HUES48 (cell line): ENCODE data around the gene HOXB5.
A peak's percentile ranks its signal among the peaks of the same experiment; 100 is the strongest.

ENCODE experiments used
- H3K27ac ChIP-seq: one replicate; pipeline ENCODE4 v1.7.0; 2013; ENCODE audit warnings: low read depth, low read length, inconsistent platforms
- H3K27me3 ChIP-seq: 2 replicates; pipeline ENCODE4 v1.6.1; 2013; ENCODE audit warnings: mild to moderate bottlenecking, low read length; ENCODE audit not compliant: control insufficient read depth, insufficient read depth
- H3K36me3 ChIP-seq: 2 replicates; pipeline ENCODE4 v1.6.1; 2013; ENCODE audit warnings: low read length; ENCODE audit not compliant: control insufficient read depth, insufficient read depth
- H3K4me1 ChIP-seq: 2 replicates; pipeline ENCODE4 v1.6.1; 2013; ENCODE audit warnings: mild to moderate bottlenecking, low read length; ENCODE audit not compliant: control insufficient read depth, insufficient read depth
- H3K4me3 ChIP-seq: 2 replicates; pipeline ENCODE4 v1.5.1; 2013; ENCODE audit warnings: mild to moderate bottlenecking, low read depth, low read length
- H3K9ac ChIP-seq: 2 replicates; pipeline ENCODE4 v1.6.1; 2013; ENCODE audit warnings: mild to moderate bottlenecking, low read depth, low read length, moderate library complexity
- H3K9me3 ChIP-seq: 2 replicates; pipeline ENCODE4 v1.6.1; 2013; ENCODE audit warnings: low read length; ENCODE audit not compliant: control insufficient read depth, insufficient read depth

The HOXB5 gene

DNA sequence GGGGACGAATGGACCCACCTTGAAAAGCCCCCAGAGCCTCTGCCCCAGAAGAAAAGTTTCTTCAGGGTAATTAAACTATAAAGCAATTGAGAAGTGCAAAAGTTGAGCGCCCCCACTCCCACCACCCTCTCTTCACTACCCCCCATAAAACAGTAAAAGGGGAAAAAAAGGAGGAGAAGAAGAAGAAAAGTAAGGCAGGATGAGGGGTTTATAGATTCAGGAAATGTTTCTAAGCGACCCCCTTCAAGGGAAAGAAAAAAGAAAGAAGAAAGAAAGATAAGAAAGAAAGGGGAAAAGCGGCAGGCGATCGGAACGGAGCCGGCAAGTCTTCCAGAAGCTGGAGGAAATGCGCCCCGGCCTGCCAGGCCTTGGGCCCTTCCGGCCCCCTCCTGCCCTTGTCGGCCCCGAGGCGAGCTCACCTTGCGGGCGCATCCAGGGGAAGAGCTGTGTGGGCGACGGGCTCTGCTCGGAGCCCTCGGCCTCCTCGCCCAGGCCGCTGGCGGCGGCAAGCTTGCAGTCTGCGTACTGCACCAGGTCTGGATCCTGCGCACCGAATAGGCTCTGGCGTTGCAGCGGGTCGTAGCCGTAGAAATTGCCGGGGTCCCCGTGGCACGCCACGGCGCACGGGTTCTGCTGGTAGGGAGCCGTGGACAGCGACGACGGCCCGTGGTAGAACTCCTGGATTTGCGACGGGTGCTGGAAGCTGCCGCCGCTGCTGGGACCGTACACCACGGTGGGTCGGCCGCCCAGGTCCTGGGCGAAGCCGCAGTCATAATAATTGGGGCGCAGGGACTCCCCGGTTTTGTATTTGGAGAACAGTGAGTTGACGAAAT, 20.5 kb upstream of the HOXB5 start:
- no peak overlapping the region for H3K27ac ChIP-seq
- no peak overlapping the region for H3K9ac ChIP-seq

GRCh38 chr17:48612854-48613691, 19.5 kb upstream of the HOXB5 start:
- H3K27ac ChIP-seq: no peak overlapping the region
- H3K9me3 ChIP-seq: no peaks in the 10 kb centered on the region
- peaks cover 7% of the 10 kb centered on the region; the same call in 1 of the 2 replicates for H3K4me1 ChIP-seq
- no peak overlapping the region for H3K9ac ChIP-seq
- peaks cover 100% of the 10 kb centered on the region for H3K27me3 ChIP-seq
- no peak overlapping the region for H3K4me3 ChIP-seq
- no peaks in the 10 kb centered on the region for H3K36me3 ChIP-seq

More for the DNA sequence above, 20.5 kb upstream of the HOXB5 start:
- H3K9me3 ChIP-seq: no peaks in the 10 kb centered on the region
- no peak overlapping the region for H3K4me3 ChIP-seq
- H3K27me3 ChIP-seq: peaks cover 100% of the 10 kb centered on the region
- no peaks in the 10 kb centered on the region for H3K36me3 ChIP-seq
- H3K4me1 ChIP-seq: peaks cover 7% of the 10 kb centered on the region; the same call in 1 of the 2 replicates

GRCh38 chr17:48612456-48612853, 18.9 kb upstream of the HOXB5 start:
- no peak overlapping the region for H3K27ac ChIP-seq
- peaks cover 7% of the 10 kb centered on the region; the same call in 1 of the 2 replicates for H3K4me1 ChIP-seq
- no peak overlapping the region for H3K4me3 ChIP-seq
- peaks cover 100% of the 10 kb centered on the region for H3K27me3 ChIP-seq
- H3K9ac ChIP-seq: no peak overlapping the region
- H3K9me3 ChIP-seq: no peaks in the 10 kb centered on the region
- no peaks in the 10 kb centered on the region for H3K36me3 ChIP-seq

GRCh38 chr17:48611681-48612455, 18.3 kb upstream of the HOXB5 start:
- peaks cover 7% of the 10 kb centered on the region; the same call in 1 of the 2 replicates for H3K4me1 ChIP-seq
- H3K9ac ChIP-seq: no peak overlapping the region
- H3K36me3 ChIP-seq: no peaks in the 10 kb centered on the region
- H3K27ac ChIP-seq: no peak overlapping the region
- H3K27me3 ChIP-seq: peaks cover 100% of the 10 kb centered on the region
- no peaks in the 10 kb centered on the region for H3K9me3 ChIP-seq
- no peak overlapping the region for H3K4me3 ChIP-seq

DNA sequence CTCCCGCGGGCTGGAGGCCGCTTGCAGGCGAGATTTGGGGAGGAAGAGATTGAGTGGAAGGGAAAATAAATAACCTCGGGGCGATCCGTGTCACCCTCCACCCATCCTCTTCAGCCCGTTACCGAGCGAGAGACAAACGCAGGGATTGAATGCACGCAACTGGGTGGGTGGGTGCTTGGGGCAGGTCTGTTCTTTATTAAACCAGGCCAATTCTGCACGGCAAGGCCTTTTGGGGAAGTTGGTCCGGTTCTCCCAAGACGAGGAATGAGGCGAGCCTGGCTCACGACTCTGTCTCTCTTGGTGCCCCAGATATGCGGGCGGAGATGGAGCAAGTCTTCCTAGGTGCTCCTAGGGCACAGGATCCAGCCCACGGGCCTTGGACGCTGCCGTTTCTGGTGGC, 17.6 kb upstream of the HOXB5 start:
- Histone ChIP-seq H3K27ac (no peak overlapping the region), H3K27me3 (peaks cover 100% of the 10 kb centered on the region), H3K9ac (no peak overlapping the region), H3K4me1 (peaks cover 7% of the 10 kb centered on the region; the same call in 1 of the 2 replicates), H3K36me3 (no peaks in the 10 kb centered on the region), H3K9me3 (no peaks in the 10 kb centered on the region), H3K4me3 (0 out of 2 replicates have a peak overlapping the region, but pooled peaks have one; percentile 51)

DNA sequence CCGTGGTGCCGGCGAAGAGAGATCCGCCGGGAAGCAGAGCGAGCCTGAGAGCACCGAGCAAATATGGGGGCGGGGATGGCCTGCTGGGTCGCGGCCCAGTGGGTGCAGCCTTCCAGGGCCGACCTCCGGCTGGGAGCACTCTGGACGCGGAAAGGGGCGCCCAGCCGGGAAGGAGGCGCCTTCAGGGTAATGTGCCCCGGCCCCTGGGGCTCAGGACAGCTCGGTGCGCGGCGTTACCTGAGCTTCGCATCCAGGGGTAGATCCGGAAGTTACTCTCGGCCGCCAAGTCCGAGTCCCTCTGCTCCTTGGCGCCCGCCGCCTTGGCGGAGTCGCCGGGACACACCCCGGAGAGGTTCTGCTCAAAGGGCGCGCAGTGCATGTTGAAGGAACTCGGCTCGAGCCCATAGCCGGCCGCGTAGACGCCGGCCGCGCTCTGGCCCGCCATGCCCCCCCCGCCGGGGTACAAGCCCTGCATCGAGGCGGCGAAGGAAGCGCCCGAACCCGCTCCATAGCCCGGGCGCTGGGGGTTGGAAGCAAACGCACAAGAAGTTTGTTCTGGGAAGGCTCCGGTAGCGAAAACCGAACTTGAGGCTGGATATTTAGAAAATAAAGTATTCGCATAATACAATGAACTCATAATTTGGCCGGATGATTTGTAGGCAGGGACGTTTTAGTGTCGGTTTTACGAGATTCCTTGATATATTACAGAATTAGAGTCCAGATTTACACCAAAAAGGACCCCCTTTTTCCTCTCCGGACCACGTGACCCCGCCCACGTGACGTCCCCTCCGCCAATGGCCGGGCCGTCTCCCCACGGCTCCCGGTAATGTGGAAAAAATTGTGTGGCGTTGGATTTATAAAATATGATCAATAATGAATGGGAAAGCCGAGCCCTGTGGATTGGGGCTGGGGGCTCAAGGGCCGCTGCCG, 17.0 kb upstream of the HOXB5 start, which contains the start of gene HOXB7:
HOXB7 (minus strand) TSS at position 736 of the 930 bp plus-strand sequence; CDS start at position 637, 99 bp downstream.
- Histone ChIP-seq H3K4me1 (peaks cover 7% of the 10 kb centered on the region; the same call in 1 of the 2 replicates), H3K27ac (no peak within 1 kb of the TSS), H3K9ac (no peak within 1 kb of the TSS), H3K9me3 (no peaks in the 10 kb centered on the region), H3K36me3 (no peaks in the 10 kb centered on the region), H3K27me3 (peaks cover 100% of the 10 kb centered on the region), H3K4me3 (peak within 1 kb of the TSS; percentile 51)

DNA sequence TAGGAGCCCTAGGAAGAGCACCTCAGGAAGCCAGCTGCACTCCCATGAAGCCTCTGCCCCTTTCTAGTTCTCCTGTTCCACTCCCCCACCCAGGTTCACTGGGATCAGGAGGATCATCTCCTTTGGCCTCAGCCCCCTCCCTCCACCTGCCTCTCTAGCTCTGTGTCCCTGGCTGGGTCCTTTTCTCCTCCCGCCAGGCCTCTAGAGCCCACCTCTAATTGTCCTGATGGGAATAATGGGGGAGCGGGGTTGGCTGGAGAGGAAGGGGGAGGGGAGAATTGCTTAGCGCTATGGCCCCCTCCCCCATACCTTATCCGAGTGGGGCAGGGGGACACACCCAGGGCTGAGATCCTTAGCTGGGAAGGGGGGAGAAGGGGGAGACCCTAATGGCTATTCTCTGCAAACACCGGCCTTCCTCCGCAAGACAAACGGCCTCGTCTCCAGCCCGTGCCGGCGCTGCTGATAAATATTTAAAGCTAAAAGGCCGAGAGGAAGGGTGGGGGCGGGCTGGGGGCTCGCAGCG, 16.2 kb upstream of the HOXB5 start:
- Histone ChIP-seq H3K9me3 (no peaks in the 10 kb centered on the region), H3K4me3 (no peak overlapping the region), H3K27ac (no peak overlapping the region), H3K9ac (no peak overlapping the region), H3K27me3 (peaks cover 100% of the 10 kb centered on the region), H3K36me3 (no peaks in the 10 kb centered on the region), H3K4me1 (peaks cover 7% of the 10 kb centered on the region; the same call in 1 of the 2 replicates)

- H3K9me3 ChIP-seq: no peaks in the 10 kb centered on the region
- H3K27me3 ChIP-seq: peaks cover 100% of the 10 kb centered on the region
- H3K9ac ChIP-seq: no peak overlapping the region
- H3K36me3 ChIP-seq: no peaks in the 10 kb centered on the region
- H3K4me1 ChIP-seq: peaks cover 7% of the 10 kb centered on the region; the same call in 1 of the 2 replicates
- H3K27ac ChIP-seq: no peak overlapping the region
- H3K4me3 ChIP-seq: no peak overlapping the region
Measured at GRCh38 chr17:48609033-48609432, 15.5 kb upstream of the HOXB5 start.

GRCh38 chr17:48608494-48608834, 14.9 kb upstream of the HOXB5 start:
- Histone ChIP-seq H3K9me3 (no peaks in the 10 kb centered on the region), H3K4me3 (no peak overlapping the region), H3K27ac (no peak overlapping the region), H3K9ac (no peak overlapping the region), H3K4me1 (peaks cover 7% of the 10 kb centered on the region; the same call in 1 of the 2 replicates), H3K36me3 (no peaks in the 10 kb centered on the region), H3K27me3 (peaks cover 100% of the 10 kb centered on the region)
